Vagina (tissue), 2 donors: ENCODE measurements around the gene ANKRD34C. TPM values are rescaled to one million over a fixed set of nuclear protein-coding genes. Genes with fewer than 3 reads are reported as not detected.

ENCODE experiments used
- DNase-seq, 2 donors: peaks; one replicate each; pipeline ENCODE4 v3.0.0-alpha.2; 2017; ENCODE audit errors: extremely low spot score in 2 of 2
- H3K27ac ChIP-seq: fragments of 200-600 bp; sonication (generic); one replicate; pipeline ENCODE4 v1.5.1; 2019
- H3K27me3 ChIP-seq: fragments of 200-600 bp; sonication (generic); one replicate; pipeline ENCODE4 v1.5.1; 2019
- H3K36me3 ChIP-seq, 2 donors: fragments of 200-600 bp; sonication (generic); one replicate each; pipeline ENCODE4 v1.5.1; 2017 to 2019
- H3K4me1 ChIP-seq: fragments of 200-600 bp; sonication (generic); one replicate; pipeline ENCODE4 v1.5.1; 2019
- H3K4me3 ChIP-seq, 2 donors: fragments of 200-600 bp; sonication (generic); 1 replicate in 1 of 2; 2 replicates in 1 of 2; pipeline ENCODE4 v1.5.1; 2016 to 2019
- H3K9me3 ChIP-seq: fragments of 200-600 bp; sonication (generic); one replicate; pipeline ENCODE4 v1.5.1; 2019
- CTCF ChIP-seq, 3 experiments: fragments of 450-650 bp in 2 of 3; fragments of 200-600 bp in 1 of 3; sonication (generic) in 1 of 3; IDR thresholded peaks; one replicate each; pipeline ENCODE4 v1.5.1; 2017 to 2019; ENCODE audit warnings: antibody characterized with exemption in 3 of 3, mild to moderate bottlenecking in 2 of 3, moderate library complexity in 2 of 3
- POLR2A ChIP-seq, 2 donors: fragments of 450-650 bp; IDR thresholded peaks; one replicate each; pipeline ENCODE4 v1.6.1; 2017; ENCODE audit warnings: antibody characterized with exemption in 2 of 2, mild to moderate bottlenecking in 2 of 2, moderate library complexity in 2 of 2
- POLR2AphosphoS5 ChIP-seq, 2 donors: sonication (generic); formaldehyde crosslinking; IDR thresholded peaks; one replicate each; pipeline ENCODE4 v1.9.0; 2017; ENCODE audit warnings: antibody characterized with exemption in 2 of 2, mild to moderate bottlenecking in 2 of 2, low read depth in 1 of 2; ENCODE audit not compliant: insufficient read depth in 1 of 2
- intact Hi-C: fragments of 100-400 bp; cut with DNase I; formaldehyde crosslinking; loops from one replicate; pipeline ENCODE4 v1.15.1; 2023
- total RNA-seq: library from RNA; depleted of rRNA; stranded (reverse); fragments of >200 nt; gene quantifications from one replicate; pipeline ENCODE4 v1.2.3, GENCODE V29; 2016

Gene ANKRD34C
- total RNA-seq, 1 donor from 2014 or later, result 0.25 TPM

- no peak for TF ChIP-seq POLR2AphosphoS5 (IDR thresholded peaks at IDR 0.05; ENCODE audit: insufficient read depth in 1 of 2, low read depth in 1 of 2)
- TF ChIP-seq POLR2A (IDR thresholded peaks at IDR 0.05), result no peak
- TF ChIP-seq CTCF (IDR thresholded peaks at IDR 0.05), result no peak
- no peaks in the 10 kb centered on the region for H3K4me1 ChIP-seq
- no peaks in the 10 kb centered on the region for H3K9me3 ChIP-seq
- H3K27me3 ChIP-seq, result peaks cover 18% of the 10 kb centered on the region
- intact Hi-C loops, result no loop called here
- no peaks in the 10 kb centered on the region for H3K36me3 ChIP-seq
- H3K27ac ChIP-seq, result no peak overlapping the region
- no peak for DNase-seq
- no peak overlapping the region for H3K4me3 ChIP-seq
Observed at GRCh38 chr15:79283252-79284048, 928 bp downstream of the ANKRD34C start.

- TF ChIP-seq CTCF (IDR thresholded peaks at IDR 0.05), result no peak
- TF ChIP-seq POLR2AphosphoS5 (IDR thresholded peaks at IDR 0.05; ENCODE audit: insufficient read depth in 1 of 2, low read depth in 1 of 2), result no peak
- no peak for TF ChIP-seq POLR2A (IDR thresholded peaks at IDR 0.05)
- intact Hi-C loops, result no loop called here
- H3K36me3 ChIP-seq, result no peaks in the 10 kb centered on the region
- no peaks in the 10 kb centered on the region for H3K4me1 ChIP-seq
- DNase-seq, result no peak
- no peaks in the 10 kb centered on the region for H3K27me3 ChIP-seq
- no peaks in the 10 kb centered on the region for H3K9me3 ChIP-seq
- H3K4me3 ChIP-seq, result no peak overlapping the region
- H3K27ac ChIP-seq, result no peak overlapping the region
Observed at GRCh38 chr15:79290642-79291275, 8.2 kb downstream of the ANKRD34C start.

GRCh38 chr15:79292011-79292410, 9.5 kb downstream of the ANKRD34C start:
- no peak for DNase-seq
- intact Hi-C loops, result no loop called here
- no peaks in the 10 kb centered on the region for H3K9me3 ChIP-seq
- no peaks in the 10 kb centered on the region for H3K36me3 ChIP-seq
- TF ChIP-seq POLR2A (IDR thresholded peaks at IDR 0.05) (no peak), POLR2AphosphoS5 (IDR thresholded peaks at IDR 0.05; ENCODE audit: insufficient read depth in 1 of 2, low read depth in 1 of 2) (no peak), CTCF (IDR thresholded peaks at IDR 0.05) (no peak)
- no peak overlapping the region for H3K27ac ChIP-seq
- no peaks in the 10 kb centered on the region for H3K27me3 ChIP-seq
- no peak overlapping the region for H3K4me3 ChIP-seq
- H3K4me1 ChIP-seq, result no peaks in the 10 kb centered on the region

GRCh38 chr15:79294075-79294474, 11.6 kb downstream of the ANKRD34C start:
- Histone ChIP-seq H3K36me3 (no peaks in the 10 kb centered on the region), H3K9me3 (no peaks in the 10 kb centered on the region), H3K27ac (no peak overlapping the region), H3K4me3 (no peak overlapping the region), H3K27me3 (no peaks in the 10 kb centered on the region), H3K4me1 (no peaks in the 10 kb centered on the region)
- no peak for TF ChIP-seq POLR2AphosphoS5 (IDR thresholded peaks at IDR 0.05; ENCODE audit: insufficient read depth in 1 of 2, low read depth in 1 of 2)
- no peak for TF ChIP-seq CTCF (IDR thresholded peaks at IDR 0.05)
- TF ChIP-seq POLR2A (IDR thresholded peaks at IDR 0.05), result no peak
- no peak for DNase-seq
- intact Hi-C loops, result no loop called here

- Histone ChIP-seq H3K9me3 (no peaks in the 10 kb centered on the region), H3K4me3 (no peak overlapping the region), H3K27ac (no peak overlapping the region), H3K4me1 (no peaks in the 10 kb centered on the region), H3K36me3 (no peaks in the 10 kb centered on the region), H3K27me3 (no peaks in the 10 kb centered on the region)
- intact Hi-C loops, result no loop called here
- TF ChIP-seq POLR2AphosphoS5 (IDR thresholded peaks at IDR 0.05; ENCODE audit: insufficient read depth in 1 of 2, low read depth in 1 of 2), result no peak
- TF ChIP-seq POLR2A (IDR thresholded peaks at IDR 0.05), result no peak
- no peak for TF ChIP-seq CTCF (IDR thresholded peaks at IDR 0.05)
- no peak for DNase-seq
Observed at GRCh38 chr15:79296583-79296982, 14.1 kb downstream of the ANKRD34C start.
